ENCODE data around the gene GABBR2.
"Not testable (repeated sequence)": the region's sequence is repeated elsewhere in the genome, so short reads cannot be mapped to it uniquely, and the experiment has no call there.

The GABBR2 gene

DNA sequence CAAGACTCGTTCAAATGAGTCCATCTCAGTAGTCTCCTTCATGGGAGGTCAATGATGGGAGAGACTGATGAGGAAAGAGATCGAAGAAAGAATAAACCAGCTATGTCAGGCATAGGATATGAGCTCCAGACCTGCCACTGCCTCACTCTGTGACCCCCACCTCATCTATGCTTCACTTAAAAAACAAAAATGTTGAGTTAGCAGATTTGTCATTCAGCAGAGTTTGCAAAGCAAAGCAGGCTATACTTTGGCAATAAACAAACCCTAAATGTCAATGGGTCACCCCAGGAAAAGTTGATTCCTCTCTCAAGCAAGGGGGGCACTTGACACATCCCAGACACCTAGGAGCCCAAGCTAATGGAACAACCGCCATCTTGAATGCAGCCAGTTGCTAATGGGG is 117.0 kb downstream of the GABBR2 start:
- no peak for DNase-seq

DNA sequence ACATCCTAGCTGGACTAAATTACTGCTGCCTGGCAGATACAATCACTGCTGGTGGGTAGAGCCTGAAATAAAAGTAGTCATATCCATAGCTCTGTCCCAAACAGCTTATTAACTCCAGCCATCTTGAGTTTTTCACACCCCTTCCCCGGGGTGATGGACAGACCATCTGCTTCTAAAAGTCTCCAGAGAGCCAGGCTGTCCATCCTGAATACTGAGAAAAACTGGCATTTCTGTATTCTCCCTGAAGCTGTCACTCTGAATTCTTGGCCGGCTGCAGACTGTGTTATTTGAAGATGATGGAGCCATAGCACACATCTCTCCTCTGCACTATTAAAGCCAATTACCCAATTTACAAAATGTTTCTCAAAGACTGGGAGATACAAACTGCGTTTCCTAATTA is 118.6 kb downstream of the GABBR2 start:
- DNase-seq = no peak

DNA sequence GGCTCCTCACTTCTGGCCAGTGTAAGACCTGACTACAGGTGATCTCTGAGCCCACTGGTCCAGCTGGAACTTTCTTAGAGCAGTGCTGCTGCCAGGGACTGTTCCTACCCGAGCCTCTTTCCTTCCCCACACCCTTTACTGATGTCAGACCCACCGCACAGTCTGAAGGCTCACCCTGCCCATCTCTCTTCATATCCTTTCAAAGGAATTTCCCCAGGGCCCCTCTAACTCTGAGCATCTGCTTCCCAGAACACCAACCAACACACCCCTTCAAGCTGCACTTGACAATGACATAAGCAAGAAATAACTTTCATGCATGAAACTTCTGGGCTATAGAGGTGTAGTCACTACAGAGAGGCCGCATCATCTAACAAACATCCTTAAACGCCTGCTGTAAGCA is 119.6 kb downstream of the GABBR2 start:
- no peak for DNase-seq

DNA sequence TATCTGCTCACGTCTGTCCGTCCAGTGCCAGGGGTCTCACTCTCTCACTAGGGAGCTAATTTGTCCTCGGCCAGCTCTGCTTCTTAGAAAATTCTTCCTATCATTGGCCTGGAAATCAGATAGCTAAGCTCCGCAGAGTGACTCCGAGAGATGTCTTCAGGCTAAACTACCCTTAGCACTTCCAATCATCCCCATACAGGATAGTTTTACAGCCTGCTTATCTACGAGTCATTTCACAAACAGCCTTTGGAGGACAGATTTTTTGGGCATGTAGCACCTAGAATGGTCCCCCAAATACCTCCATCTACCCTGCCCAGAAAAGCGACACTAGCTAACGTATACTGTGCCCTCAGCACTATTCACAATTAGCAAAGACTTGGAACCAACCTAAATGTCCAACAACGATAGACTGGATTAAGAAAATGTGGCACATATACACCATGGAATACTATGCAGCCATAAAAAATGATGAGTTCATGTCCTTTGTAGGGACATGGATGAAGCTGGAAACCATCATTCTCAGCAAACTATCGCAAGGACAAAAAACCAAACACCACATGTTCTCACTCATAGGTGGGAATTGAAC is 123.8 kb downstream of the GABBR2 start:
- not testable (repeated sequence) for DNase-seq

DNA sequence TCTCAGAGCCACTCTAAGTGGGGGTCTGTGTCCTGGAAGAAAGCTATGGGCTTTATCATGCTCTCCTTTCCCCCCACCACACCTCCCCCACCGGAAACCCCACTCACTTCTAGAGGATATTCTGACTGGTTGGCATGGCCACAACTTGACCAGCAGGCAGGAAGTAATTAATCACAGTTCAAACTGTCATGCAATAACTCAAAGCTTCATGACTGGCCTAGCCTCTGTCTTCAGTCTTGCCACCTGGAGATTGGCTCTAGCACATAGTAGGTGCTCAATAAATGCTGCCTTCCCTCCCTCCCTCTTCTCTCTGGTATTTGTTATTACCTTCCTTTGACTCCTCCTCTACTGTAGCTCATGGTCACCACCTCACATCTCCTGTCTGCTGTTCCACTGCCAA is 124.7 kb downstream of the GABBR2 start:
- no peak for DNase-seq

DNA sequence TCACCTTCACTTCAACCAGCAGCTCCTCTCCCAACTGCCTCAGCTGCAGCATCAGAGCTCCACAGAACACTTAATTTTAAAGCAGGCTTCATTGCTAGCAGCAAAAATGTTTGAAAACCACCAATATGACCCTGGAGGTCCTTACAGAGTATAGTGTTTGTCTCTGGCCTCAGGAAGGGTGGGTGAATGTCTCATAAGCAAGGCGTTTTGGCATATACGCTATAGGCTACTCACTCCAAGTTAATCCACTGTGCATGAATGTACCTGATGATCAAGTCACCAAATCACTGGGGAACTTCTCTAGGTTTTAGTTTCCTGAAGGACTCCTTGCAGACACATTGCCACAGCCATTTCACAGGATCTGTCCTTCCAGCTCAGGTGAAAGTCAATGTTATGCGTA is 125.3 kb downstream of the GABBR2 start:
- no peak for DNase-seq

DNA sequence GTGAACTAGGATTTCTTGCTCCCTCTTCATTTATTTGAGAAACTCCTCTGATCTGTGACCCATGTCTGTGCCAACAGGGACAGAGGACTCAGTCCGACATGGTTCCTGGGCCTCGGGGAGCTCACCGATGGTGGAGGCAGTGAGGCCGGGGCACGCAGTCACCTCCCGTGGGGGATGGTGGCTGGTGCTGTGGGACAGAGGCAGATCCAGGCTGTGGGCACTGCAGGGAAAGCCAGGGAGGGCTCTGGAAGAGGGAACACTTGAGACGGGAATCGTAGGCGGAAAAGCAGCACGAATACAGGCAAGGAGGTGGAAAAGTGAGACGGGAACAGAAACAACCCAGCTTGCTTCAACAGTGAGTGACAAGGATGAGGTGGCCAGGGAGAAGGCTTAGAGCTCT is 127.8 kb downstream of the GABBR2 start:
- no peak for DNase-seq

DNA sequence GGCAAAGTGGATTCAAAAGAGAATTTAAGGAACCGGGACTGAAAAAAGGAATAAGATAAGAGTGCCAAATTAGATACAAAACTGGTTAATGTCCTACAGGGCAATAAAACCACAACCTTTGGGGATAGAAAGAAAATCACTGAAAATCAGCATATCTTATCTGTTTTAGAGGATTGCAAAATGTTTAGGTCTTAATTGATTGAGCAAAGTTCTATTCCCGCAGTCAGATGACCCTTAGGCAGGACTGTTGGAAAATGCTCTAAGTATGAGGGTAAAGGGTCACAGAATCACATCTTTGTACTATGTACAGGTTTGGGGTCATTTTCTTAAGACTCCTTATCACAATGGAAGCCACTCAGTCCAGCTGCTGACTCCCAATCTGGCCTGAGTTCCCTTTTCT is 129.0 kb downstream of the GABBR2 start:
- DNase-seq = no peak

DNA sequence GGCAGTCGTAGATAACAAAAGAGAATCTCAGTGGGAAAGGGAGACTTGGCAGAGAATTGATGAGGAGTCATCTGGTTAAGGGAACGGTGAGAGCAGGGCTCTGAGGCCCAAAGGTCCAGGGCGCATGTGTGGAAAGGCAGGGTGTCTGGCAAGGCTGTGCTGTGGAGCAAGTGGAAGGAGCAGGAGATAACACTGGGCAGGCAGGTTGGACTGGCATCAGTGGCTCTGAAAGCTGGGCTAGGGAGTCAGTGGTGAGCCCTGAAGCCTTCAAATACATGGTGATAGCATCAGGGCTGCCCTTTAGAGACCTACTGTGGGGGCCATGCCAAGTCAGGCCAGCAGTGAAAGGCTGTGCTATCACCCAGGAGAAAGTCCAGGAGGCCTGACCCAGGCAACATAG is 131.3 kb downstream of the GABBR2 start:
- no peak for DNase-seq

DNA sequence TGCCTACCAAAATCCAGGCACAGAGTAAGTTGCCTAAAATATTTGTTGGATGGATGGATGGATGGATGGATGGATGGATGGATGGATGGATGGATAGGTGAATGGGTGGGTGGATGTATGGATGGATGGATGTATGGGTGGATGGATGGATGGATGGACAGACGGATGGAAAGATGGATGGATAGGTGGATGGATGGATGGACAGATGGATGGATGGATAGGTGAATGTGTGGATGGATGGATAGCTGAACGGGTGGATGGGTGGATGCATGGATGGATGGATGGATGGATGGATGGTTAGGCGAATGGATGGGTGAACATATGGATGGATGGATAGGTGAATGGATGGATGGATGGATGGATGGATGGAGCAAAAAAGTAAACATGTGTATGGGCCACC is 131.9 kb downstream of the GABBR2 start:
- DNase-seq = no peak

DNA sequence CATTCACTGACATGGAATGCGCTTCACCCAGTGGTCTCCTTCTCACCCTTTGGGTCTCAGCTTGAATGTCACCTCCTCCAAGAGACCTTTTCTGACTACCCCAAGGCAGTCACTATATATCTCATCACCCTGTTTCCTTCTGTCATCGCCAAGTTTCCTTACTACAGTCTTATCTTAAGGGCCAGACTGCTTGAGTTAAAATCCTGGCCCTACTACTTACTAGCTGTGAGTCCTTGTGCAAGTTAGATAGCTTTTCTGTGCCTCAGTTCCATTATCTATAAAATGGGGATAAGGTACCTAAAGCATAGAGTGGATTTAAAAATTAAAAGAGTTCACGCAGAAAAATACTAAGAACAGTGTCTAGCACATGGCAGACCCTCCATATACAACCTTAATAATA is 132.4 kb downstream of the GABBR2 start:
- no peak for DNase-seq

DNA sequence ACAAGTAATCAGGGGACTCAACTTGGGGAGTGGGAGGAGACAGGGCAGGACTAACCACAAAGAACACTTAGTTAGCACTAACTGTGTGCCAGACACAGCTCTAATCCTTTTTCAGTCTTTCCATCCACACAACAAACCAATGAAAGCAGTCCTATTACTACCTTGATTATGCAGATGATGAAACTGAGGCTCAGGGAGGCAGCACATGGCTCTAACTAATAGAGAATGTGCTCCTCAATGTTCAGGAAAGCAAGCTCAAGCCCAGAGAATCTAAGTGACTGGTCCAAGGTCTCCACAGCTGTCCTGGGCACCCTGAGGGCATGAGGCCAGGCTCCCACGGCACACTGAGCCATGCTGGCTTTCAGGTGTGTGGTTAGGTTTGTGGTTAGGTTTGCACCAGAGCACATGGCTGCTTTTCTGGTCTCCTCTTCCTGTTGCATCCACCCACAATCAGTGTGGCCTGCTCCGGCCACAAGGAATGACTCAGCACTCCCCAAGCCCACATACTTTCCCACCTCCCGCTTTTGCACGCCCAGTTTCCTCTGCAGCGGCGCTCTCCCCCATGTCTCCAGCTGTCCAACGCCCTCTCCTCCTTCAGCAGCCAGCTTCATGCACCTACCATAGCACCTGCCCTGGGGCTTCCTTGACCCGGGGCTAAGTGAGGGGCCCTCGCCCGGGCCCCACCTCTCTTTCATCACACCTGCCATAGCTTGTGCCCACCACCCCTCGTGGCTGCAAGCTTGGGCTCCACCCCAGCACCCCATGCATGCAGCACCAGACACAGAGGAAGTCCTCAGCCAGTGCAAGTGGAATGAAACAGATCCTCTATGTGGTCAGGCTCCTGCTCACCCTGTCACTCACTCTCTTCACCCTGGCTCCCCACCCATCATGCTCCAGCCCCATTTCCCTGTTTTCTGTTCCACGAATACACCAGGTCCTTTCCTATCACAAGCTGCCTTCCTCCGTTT is 133.1 kb downstream of the GABBR2 start:
- DNase-seq = peak; percentile 0

DNA sequence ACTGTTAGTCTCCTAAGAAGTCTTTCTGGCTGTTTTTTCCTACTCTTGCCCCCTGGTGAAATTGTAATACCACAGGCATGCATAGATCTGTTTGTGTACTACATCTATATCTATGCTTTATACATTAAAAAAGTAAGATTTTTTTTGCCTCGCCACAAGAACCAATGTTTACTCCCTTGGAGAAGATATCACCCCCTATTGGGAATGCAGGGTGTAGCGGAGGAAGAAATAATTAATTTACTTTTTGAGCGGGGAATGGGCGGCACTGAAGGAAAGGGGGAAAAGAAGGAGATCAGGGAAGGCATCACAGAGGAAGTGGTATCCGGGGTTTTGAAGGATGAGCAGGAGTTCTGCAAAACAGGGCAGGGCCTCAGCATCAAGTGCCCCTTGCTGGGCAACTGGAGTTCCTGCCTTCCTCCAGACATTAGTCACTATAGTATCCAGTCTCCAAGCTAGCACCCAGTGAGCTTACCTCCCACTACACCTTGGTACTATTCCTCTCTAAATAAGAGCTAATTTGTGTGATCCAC is 134.9 kb downstream of the GABBR2 start:
- no peak for DNase-seq

DNA sequence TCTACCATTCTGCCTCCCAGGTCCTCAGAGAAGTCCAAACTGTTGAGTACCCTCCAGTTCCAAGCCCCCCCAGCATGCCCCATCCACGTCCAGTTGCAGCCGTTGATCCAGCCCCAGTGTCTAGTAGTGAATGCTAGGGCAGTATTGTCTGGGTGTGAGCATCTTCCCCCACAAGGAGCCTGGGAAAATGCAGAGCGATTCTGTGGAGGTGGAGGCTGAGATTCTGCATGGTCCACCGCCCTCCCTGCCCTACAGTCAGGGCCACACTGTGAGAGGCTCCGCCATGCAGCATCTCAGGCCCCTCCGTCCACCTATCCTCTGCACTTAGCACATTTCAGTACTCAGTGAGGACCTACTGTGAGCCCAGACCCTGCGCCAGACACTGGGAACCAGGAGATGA is 135.9 kb downstream of the GABBR2 start:
- DNase-seq = no peak

DNA sequence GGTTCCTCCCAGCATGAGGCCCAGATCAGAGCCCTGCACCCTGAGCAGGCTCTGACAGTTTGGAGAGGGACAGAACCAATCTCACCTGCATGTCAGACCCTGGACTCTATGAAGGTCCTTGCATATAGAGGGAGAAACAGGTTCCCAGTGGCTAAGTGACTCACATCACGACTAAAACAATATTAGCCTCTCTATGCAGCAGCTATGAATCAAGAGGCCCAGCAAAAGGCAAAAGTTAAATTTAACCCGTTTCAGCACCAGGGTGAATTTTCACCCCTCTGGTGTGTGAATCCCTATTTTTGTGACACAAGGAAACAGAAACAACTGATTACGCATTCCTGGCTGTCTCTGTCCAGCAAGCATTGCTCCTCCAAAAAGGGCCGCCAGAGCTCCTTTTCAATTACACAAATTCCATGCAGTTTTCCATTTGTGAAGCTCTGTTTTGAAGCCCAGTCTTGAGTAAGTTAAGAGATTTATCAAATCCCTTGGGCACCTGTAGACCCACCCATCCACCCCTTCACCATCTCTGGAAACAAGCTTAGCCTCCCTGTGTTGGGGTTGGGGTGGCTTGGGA is 136.6 kb downstream of the GABBR2 start:
- DNase-seq = no peak

DNA sequence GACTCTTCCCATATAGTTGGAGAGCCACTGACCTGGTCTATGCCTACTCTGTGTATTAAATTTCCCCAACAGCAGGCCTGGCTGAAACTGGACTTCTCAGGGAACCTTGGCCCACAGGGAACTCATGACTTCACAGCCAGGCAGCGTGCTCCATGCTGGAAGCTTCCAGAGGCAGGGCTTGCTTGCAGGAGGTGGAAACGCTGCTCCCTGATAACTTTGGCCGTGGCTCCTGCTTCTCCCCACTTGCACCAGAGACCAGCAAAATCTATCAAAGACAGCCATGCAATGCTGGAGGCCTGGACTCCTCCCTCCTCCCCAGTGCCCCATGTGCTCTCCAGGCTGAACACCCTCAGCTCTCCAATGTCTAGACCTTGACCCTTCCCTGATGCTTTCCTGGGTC is 137.1 kb downstream of the GABBR2 start:
- no peak for DNase-seq

DNA sequence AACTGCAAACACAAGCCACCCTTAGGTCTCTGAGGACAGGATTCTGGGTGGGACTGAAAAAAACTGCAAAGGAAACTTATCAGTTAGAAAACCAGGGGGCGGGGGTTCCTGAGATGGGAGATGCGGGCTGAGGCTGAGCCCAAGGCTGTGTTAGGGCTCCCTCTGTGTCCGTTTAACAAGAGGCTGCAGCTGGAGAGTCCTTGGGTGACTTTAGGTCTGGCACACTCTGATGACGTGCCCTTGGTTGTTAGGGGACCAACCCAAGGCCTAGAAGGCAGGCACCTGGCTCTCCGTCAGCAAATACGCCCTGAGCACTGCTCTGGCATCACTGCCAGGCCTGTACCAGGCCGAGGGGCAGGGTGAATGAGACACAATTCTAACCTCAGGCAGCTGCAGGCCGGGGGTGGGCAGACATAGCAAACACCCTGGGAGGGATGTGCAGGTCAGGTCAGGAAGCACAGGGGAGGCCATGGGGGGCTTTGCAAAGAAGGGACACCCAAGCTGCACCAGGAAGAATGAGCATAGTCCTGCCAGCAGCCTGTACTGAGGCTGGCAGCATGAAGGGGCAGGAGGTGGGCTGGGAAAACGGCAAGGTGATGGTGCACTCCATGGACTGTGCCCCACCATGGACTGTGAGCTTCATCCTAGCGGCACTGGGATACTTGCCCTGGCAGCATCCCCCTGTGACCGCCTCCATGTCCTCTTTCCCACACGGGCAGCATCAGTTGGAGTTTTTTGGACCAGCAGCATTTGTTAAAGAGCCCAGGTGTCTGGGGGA is 137.9 kb downstream of the GABBR2 start:
- no peak for DNase-seq

DNA sequence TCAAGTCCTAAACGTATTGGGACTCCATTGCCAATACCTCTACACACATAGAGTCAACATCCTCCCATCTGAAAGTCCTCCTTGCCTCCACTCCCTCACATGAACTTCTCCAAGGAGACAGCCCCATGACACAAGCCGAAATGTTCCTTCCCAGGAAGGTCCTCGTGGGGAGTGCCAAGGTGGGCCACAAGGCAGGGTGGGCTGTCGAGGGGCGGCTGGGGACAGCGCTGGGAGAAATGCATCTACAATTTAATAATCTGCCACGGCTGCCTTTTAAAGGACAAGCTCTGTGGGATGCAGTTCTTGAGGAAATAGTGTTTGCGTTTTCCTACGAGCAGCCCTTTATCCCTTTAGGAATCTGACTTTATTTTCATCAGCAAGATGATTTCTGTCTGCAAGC is 138.7 kb downstream of the GABBR2 start:
- no peak for DNase-seq

DNA sequence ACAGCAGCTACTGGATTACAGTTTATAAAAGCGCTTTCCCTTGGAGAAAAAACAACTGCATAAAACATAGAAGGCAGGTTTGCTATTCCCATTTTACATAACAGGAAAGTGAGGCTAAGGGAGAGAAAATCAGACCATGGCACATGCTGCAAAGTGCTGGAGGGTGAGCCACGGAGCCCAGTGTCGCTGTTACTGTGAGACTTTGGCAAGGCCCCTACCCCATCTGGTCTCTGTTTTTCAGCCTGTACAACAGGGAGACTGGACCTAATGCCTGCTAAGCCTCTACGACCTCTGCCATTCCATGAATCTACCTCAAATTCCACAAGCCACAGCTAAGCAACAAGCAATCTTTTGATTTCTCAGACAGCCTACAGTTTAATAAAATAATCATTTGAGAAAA is 139.2 kb downstream of the GABBR2 start:
- DNase-seq = no peak

DNA sequence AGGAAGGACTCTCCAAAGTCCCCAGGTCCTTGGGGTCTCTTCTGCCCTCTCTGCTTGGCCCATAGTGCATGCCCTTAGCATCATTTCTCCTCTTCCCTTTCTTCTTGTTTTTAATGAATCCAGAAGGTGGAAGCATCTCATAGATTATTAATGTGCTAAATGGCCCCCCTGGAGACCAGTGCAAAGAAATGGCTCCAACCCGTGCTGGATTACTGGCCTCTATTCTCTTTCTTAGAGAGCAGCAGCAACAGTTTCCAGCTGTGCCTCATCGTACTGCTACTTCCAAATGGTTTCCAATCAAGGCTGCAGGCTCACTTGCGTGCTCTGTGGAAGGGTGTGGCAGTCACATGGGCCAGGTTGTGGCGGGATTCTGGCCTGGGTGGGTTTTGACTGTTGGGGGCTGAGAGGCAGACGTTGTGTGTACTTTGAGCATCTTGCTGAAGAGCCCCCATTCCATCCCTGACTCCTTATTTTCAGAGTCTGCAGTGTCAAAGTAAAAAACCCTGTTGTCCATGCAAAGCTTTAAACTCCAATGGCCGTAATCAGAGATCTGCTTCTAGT is 139.7 kb downstream of the GABBR2 start:
- no peak for DNase-seq

DNA sequence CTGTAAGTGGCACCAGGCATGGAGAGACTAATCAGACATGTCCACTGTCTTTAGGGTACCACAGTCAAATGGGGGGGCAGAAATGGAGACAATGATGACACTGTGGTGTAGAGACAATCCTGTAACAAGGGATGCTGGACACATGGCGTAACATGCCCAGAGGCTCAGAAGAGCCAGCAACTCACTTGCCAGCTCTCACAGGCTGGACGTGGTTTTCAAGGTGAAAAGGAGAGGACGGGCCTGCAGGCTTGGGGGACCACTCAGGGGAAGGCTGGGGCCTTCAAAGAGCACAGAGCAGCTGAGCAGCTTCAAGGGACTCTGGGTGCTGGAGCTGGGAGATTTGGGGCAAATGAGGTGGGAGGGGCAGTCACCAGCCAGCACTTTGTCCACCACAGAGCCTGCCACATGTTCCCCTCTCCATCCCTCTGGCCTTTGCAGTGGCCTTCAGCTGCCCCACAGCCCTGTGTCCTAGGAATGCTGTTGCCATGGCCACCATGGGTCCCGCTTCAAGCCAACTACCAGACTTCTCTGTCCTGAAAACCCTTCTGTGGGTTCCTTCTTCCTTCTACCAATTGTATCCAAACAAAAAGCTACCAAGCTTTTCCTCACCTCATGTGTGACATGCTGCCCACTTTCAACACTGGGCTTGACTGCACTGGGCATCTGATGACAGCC is 140.4 kb downstream of the GABBR2 start:
- no peak for DNase-seq

DNA sequence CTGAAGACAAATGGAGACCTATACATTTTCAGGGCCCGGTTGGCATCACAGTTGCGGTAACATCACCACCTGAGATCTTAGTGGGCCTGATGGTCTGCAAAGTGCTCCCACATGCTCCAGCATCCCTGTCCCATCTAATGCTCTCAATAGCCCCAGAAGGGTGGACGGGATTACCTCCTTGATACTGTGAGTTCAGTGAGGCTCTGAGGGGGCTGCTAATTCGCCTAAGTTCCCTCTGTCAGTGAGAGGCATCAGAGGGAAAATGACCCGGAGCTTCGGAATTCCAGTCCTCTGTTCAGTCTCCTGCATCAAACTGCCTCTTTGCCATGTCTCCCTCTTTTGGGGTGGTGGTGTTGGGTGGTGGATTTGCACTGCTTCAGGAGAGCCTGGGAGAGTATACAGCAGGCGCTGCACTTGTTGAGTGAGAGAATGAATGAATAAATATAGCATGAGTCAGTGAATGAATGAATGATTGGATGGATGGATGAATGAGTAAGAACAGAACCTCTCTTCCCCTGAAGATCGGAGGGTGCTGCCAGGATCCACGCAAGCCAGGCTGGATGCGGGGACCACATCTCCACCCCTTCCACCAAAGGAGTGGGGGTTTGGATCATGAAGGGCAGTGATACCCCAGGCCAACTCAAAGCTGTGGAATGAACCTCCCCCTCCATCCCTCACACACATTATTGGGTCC is 141.0 kb downstream of the GABBR2 start:
- DNase-seq = no peak
